OCI-LY7 (cell line): ENCODE measurements around the gene OR2T27. TPM values are rescaled to one million over a fixed set of nuclear protein-coding genes. Genes with fewer than 3 reads are reported as not detected.

ENCODE experiments used
- BruUV-seq: library from RNA; stranded (reverse); fragments of 400-500 nt; replicated peaks from 2 replicates; lab custom pipeline; 2021; lab: Mats Ljungman, UMichigan
- CTCF ChIA-PET: fragments of 300-600 bp; sonication (Branson Sonifier 250); formaldehyde crosslinking; loops from one replicate; lab custom pipeline; 2022; ENCODE audit warnings: antibody characterized with exemption; ENCODE audit not compliant: unreplicated experiment; lab: Charles Lee
- POLR2A ChIA-PET: fragments of 300-600 bp; sonication (Branson Sonifier 250); formaldehyde crosslinking; loops from one replicate; lab custom pipeline; 2022; ENCODE audit warnings: antibody characterized with exemption; lab: Charles Lee
- DNase-seq: peaks from one replicate; pipeline ENCODE4 v3.0.0-alpha.2; 2015; ENCODE audit warnings: low spot score
- H2AFZ ChIP-seq: fragments of 200-600 bp; sonication (generic), shearing (Covaris generic); 2 replicates; pipeline ENCODE4 v1.6.1; 2014; ENCODE audit warnings: mild to moderate bottlenecking, antibody characterized with exemption, low read length, moderate library complexity
- H3K27ac ChIP-seq: fragments of 200-600 bp; sonication (generic); 2 replicates; pipeline ENCODE4 v1.5.1; 2014; ENCODE audit warnings: mixed run types, low read depth, mild to moderate bottlenecking, moderate library complexity, low read length, inconsistent platforms; ENCODE audit not compliant: poor library complexity, severe bottlenecking
- H3K36me3 ChIP-seq: fragments of 200-600 bp; sonication (generic); 2 replicates; pipeline ENCODE4 v1.6.1; 2014; ENCODE audit warnings: mild to moderate bottlenecking, antibody characterized with exemption, low read length, moderate library complexity, mixed read lengths; ENCODE audit not compliant: insufficient read depth
- H3K4me1 ChIP-seq: fragments of 200-600 bp; sonication (generic); 2 replicates; pipeline ENCODE4 v1.5.1; 2014; ENCODE audit warnings: mild to moderate bottlenecking, low read length; ENCODE audit not compliant: insufficient read depth, poor library complexity, severe bottlenecking
- H3K4me2 ChIP-seq: fragments of 200-600 bp; sonication (generic); 2 replicates; pipeline ENCODE4 v1.6.1; 2014; ENCODE audit warnings: mild to moderate bottlenecking, low read length
- H3K4me3 ChIP-seq: fragments of 200-600 bp; sonication (generic); 2 replicates; pipeline ENCODE4 v1.5.1; 2014; ENCODE audit warnings: mild to moderate bottlenecking, low read depth, low read length; ENCODE audit not compliant: poor library complexity, severe bottlenecking
- H3K79me2 ChIP-seq: fragments of 200-600 bp; sonication (generic); 2 replicates; pipeline ENCODE4 v1.6.1; 2016; ENCODE audit warnings: low read depth, mild to moderate bottlenecking, low read length, moderate library complexity, mixed read lengths; ENCODE audit not compliant: insufficient read depth
- H3K9me2 ChIP-seq: fragments of 200-600 bp; sonication (generic); 2 replicates; pipeline ENCODE4 v1.6.1; 2016; ENCODE audit warnings: mild to moderate bottlenecking, low read length, mixed read lengths; ENCODE audit not compliant: insufficient read depth
- H3K9me3 ChIP-seq: fragments of 200-600 bp; sonication (generic); 2 replicates; pipeline ENCODE4 v1.6.1; 2014; ENCODE audit warnings: mild to moderate bottlenecking, mixed run types, low read length, mixed read lengths
- H4K20me1 ChIP-seq: fragments of 200-600 bp; sonication (generic); 2 replicates; pipeline ENCODE4 v1.6.1; 2014; ENCODE audit warnings: mild to moderate bottlenecking, antibody characterized with exemption, low read length, moderate library complexity, mixed read lengths; ENCODE audit not compliant: insufficient read depth
- CTCF ChIP-seq: fragments of 200-600 bp; sonication (generic); conservative IDR thresholded peaks from 2 replicates; pipeline ENCODE4 v1.5.1; 2014; ENCODE audit warnings: mild to moderate bottlenecking, antibody characterized with exemption, low read length, moderate library complexity, mixed read lengths
- EZH2phosphoT487 ChIP-seq: fragments of 200-600 bp; sonication (generic); IDR thresholded peaks from 2 replicates; pipeline ENCODE4 v1.6.1; 2018; ENCODE audit warnings: low read depth, borderline replicate concordance, mild to moderate bottlenecking, mixed run types, antibody characterized with exemption, low read length, moderate library complexity, mixed read lengths
- intact Hi-C: fragments of 100-400 bp; cut with micrococcal nuclease; formaldehyde crosslinking; loops from one replicate; pipeline ENCODE4 v1.10.0; 2022; ENCODE audit not compliant: unreplicated experiment
- total RNA-seq, 2 experiments: library from RNA; depleted of rRNA in 1 of 2; stranded (reverse); fragments of >200 nt in 1 of 2; shearing (Covaris generic) in 1 of 2; gene quantifications; 2 replicates each; pipeline ENCODE4 v1.2.3, GENCODE V29; 2014 to 2022

OR2T27 gene
- total RNA-seq, 2 experiments from 2014 or later, result not detected

GRCh38 chr1:248618119-248618518 is 37.2 kb downstream of the OR2T27 start:
- Histone ChIP-seq H3K4me1 (no peaks in the 10 kb centered on the region), H3K36me3 (no peaks in the 10 kb centered on the region), H3K79me2 (no peaks in the 10 kb centered on the region), H3K9me3 (no peaks in the 10 kb centered on the region), H4K20me1 (no peaks in the 10 kb centered on the region), H3K4me3 (no peak overlapping the region), H3K9me2 (no peaks in the 10 kb centered on the region), H3K4me2 (no peak overlapping the region), H3K27ac (no peak overlapping the region), H2AFZ (no peak overlapping the region)
- POLR2A ChIA-PET, result interaction anchor here (1.8 kb wide), 1 partner anchor 187 kb away, joined by 3 read pairs; no protein-coding TSS in a partner anchor
- TF ChIP-seq EZH2phosphoT487, result no peak
- TF ChIP-seq CTCF, result no peak
- no TSS peak for BruUV-seq
- intact Hi-C loops, result no loop called here
- CTCF ChIA-PET, result no interaction called here
- no peak for DNase-seq

- H2AFZ ChIP-seq, result no peak overlapping the region
- intact Hi-C loops, result no loop called here
- H3K9me2 ChIP-seq, result no peaks in the 10 kb centered on the region
- no TSS peak for BruUV-seq
- H3K27ac ChIP-seq, result no peak overlapping the region
- POLR2A ChIA-PET, result interaction anchor here (1.0 kb wide), 1 partner anchor 191 kb away, joined by 5 read pairs; no protein-coding TSS in a partner anchor
- H3K4me1 ChIP-seq, result no peaks in the 10 kb centered on the region
- DNase-seq, result no peak
- H3K4me3 ChIP-seq, result no peak overlapping the region
- no peaks in the 10 kb centered on the region for H4K20me1 ChIP-seq
- H3K4me2 ChIP-seq, result no peak overlapping the region
- no peaks in the 10 kb centered on the region for H3K9me3 ChIP-seq
- no peaks in the 10 kb centered on the region for H3K79me2 ChIP-seq
- H3K36me3 ChIP-seq, result no peaks in the 10 kb centered on the region
- CTCF ChIA-PET, result no interaction called here
- TF ChIP-seq CTCF (no peak), EZH2phosphoT487 (no peak)
Observed at GRCh38 chr1:248613742-248614141, 41.6 kb downstream of the OR2T27 start.

GRCh38 chr1:248611883-248612414 is 43.4 kb downstream of the OR2T27 start:
- BruUV-seq, result no TSS peak
- TF ChIP-seq EZH2phosphoT487 (no peak), CTCF (no peak)
- Histone ChIP-seq H3K9me3 (no peaks in the 10 kb centered on the region), H2AFZ (no peak overlapping the region), H3K4me3 (no peak overlapping the region), H3K27ac (no peak overlapping the region), H3K36me3 (no peaks in the 10 kb centered on the region), H3K79me2 (no peaks in the 10 kb centered on the region), H3K9me2 (no peaks in the 10 kb centered on the region), H3K4me2 (no peak overlapping the region), H3K4me1 (no peaks in the 10 kb centered on the region), H4K20me1 (no peaks in the 10 kb centered on the region)
- intact Hi-C loops, result no loop called here
- CTCF ChIA-PET, result no interaction called here
- no peak for DNase-seq
- POLR2A ChIA-PET, result no interaction called here
